Activated CD4-positive, alpha-beta T cell treated with anti-CD3 and anti-CD28 coated beads, Interleukin-2, amount 10 ng/mL, durations not matched to agents 24 days and 14 days (primary cell): ENCODE results near the gene KCNH3. TPM values are rescaled to one million over a fixed set of nuclear protein-coding genes. Genes with fewer than 3 reads are reported as not detected.
"Not testable (repeated sequence)": the region's sequence is repeated elsewhere in the genome, so short reads cannot be mapped to it uniquely, and the experiment has no call there.

Source experiments
- DNase-seq: peaks from one replicate; pipeline ENCODE4 v3.0.0; 2022
- H3K27ac Mint-ChIP-seq: one replicate; pipeline ENCODE4 v1.8.0; 2022; ENCODE audit warnings: mild to moderate bottlenecking, mixed read lengths
- H3K27me3 Mint-ChIP-seq: one replicate; pipeline ENCODE4 v1.8.0; 2022; ENCODE audit warnings: mixed read lengths
- H3K36me3 Mint-ChIP-seq: one replicate; pipeline ENCODE4 v1.8.0; 2022; ENCODE audit warnings: low read depth, mild to moderate bottlenecking, mixed read lengths
- H3K4me1 Mint-ChIP-seq: one replicate; pipeline ENCODE4 v1.8.0; 2021; ENCODE audit warnings: mixed read lengths
- H3K4me3 Mint-ChIP-seq: one replicate; pipeline ENCODE4 v1.8.0; 2022; ENCODE audit warnings: mild to moderate bottlenecking, moderate library complexity, mixed read lengths
- H3K9me3 Mint-ChIP-seq: one replicate; pipeline ENCODE4 v1.8.0; 2021; ENCODE audit warnings: mixed read lengths
- intact Hi-C: fragments of 100-400 bp; cut with micrococcal nuclease; formaldehyde crosslinking; loops from one replicate; pipeline ENCODE4 v1.15.1; 2023
- total RNA-seq: library from RNA; stranded (reverse); gene quantifications from 2 replicates; pipeline ENCODE4 v1.2.3, GENCODE V29; 2022

KCNH3 gene
- total RNA-seq, 1 donor from 2014 or later = 2.1 TPM

GRCh38 chr12:49515266-49515665 lies 23.6 kb upstream of the KCNH3 start:
- H3K9me3 Mint-ChIP-seq = no peaks in the 10 kb centered on the region
- intact Hi-C loops = no loop called here
- H3K4me1 Mint-ChIP-seq = peaks cover 10% of the 10 kb centered on the region
- H3K27me3 Mint-ChIP-seq = no peaks in the 10 kb centered on the region
- H3K27ac Mint-ChIP-seq = no peak overlapping the region
- H3K36me3 Mint-ChIP-seq = peaks cover 1% of the 10 kb centered on the region
- no peak for DNase-seq
- no peak overlapping the region for H3K4me3 Mint-ChIP-seq

GRCh38 chr12:49518914-49519573 lies 19.8 kb upstream of the KCNH3 start:
- DNase-seq = no peak
- Mint-ChIP-seq H3K4me1 (peaks cover 10% of the 10 kb centered on the region), H3K27me3 (no peaks in the 10 kb centered on the region), H3K36me3 (peaks cover 1% of the 10 kb centered on the region), H3K4me3 (peak overlapping the region; percentile 3), H3K27ac (no peak overlapping the region), H3K9me3 (no peaks in the 10 kb centered on the region)
- intact Hi-C loops = no loop called here

- peaks cover 10% of the 10 kb centered on the region for H3K4me1 Mint-ChIP-seq
- no peak overlapping the region for H3K4me3 Mint-ChIP-seq
- H3K27me3 Mint-ChIP-seq = no peaks in the 10 kb centered on the region
- DNase-seq = no peak
- H3K9me3 Mint-ChIP-seq = no peaks in the 10 kb centered on the region
- peaks cover 1% of the 10 kb centered on the region for H3K36me3 Mint-ChIP-seq
- no peak overlapping the region for H3K27ac Mint-ChIP-seq
- intact Hi-C loops = no loop called here
These were observed 19.3 kb upstream of the KCNH3 start for GRCh38 chr12:49519574-49519936.

GRCh38 chr12:49521389-49521788 lies 17.4 kb upstream of the KCNH3 start:
- Mint-ChIP-seq H3K4me3 (no peak overlapping the region), H3K27ac (no peak overlapping the region), H3K9me3 (no peaks in the 10 kb centered on the region), H3K4me1 (peaks cover 10% of the 10 kb centered on the region), H3K27me3 (no peaks in the 10 kb centered on the region), H3K36me3 (peaks cover 6% of the 10 kb centered on the region)
- intact Hi-C loops = no loop called here
- no peak for DNase-seq

GRCh38 chr12:49524660-49525324 lies 14.0 kb upstream of the KCNH3 start:
- Mint-ChIP-seq H3K36me3 (peaks cover 5% of the 10 kb centered on the region), H3K4me1 (no peaks in the 10 kb centered on the region), H3K9me3 (no peaks in the 10 kb centered on the region), H3K27ac (no peak overlapping the region), H3K27me3 (no peaks in the 10 kb centered on the region), H3K4me3 (no peak overlapping the region)
- DNase-seq = no peak
- intact Hi-C loops = no loop called here

GRCh38 chr12:49525942-49526341 lies 12.9 kb upstream of the KCNH3 start:
- H3K27me3 Mint-ChIP-seq = no peaks in the 10 kb centered on the region
- intact Hi-C loops = no loop called here
- no peak overlapping the region for H3K27ac Mint-ChIP-seq
- H3K36me3 Mint-ChIP-seq = peaks cover 5% of the 10 kb centered on the region
- no peaks in the 10 kb centered on the region for H3K9me3 Mint-ChIP-seq
- H3K4me3 Mint-ChIP-seq = no peak overlapping the region
- no peak for DNase-seq
- H3K4me1 Mint-ChIP-seq = no peaks in the 10 kb centered on the region

GRCh38 chr12:49527361-49528130 lies 11.3 kb upstream of the KCNH3 start:
- no peaks in the 10 kb centered on the region for H3K9me3 Mint-ChIP-seq
- intact Hi-C loops = no loop called here
- no peak overlapping the region for H3K4me3 Mint-ChIP-seq
- no peaks in the 10 kb centered on the region for H3K27me3 Mint-ChIP-seq
- no peaks in the 10 kb centered on the region for H3K4me1 Mint-ChIP-seq
- no peak for DNase-seq
- H3K36me3 Mint-ChIP-seq = peaks cover 5% of the 10 kb centered on the region
- no peak overlapping the region for H3K27ac Mint-ChIP-seq

GRCh38 chr12:49529414-49529813 lies 9.4 kb upstream of the KCNH3 start:
- DNase-seq = no peak
- Mint-ChIP-seq H3K27ac (no peak overlapping the region), H3K27me3 (no peaks in the 10 kb centered on the region), H3K4me3 (no peak overlapping the region), H3K9me3 (no peaks in the 10 kb centered on the region), H3K4me1 (no peaks in the 10 kb centered on the region), H3K36me3 (peaks cover 5% of the 10 kb centered on the region)
- intact Hi-C loops = no loop called here

GRCh38 chr12:49531745-49532144 lies 7.1 kb upstream of the KCNH3 start:
- no peak for DNase-seq
- Mint-ChIP-seq H3K9me3 (no peaks in the 10 kb centered on the region), H3K27me3 (peaks cover 17% of the 10 kb centered on the region), H3K27ac (no peak overlapping the region), H3K4me1 (peaks cover 2% of the 10 kb centered on the region), H3K4me3 (no peak overlapping the region), H3K36me3 (no peaks in the 10 kb centered on the region)
- intact Hi-C loops = no loop called here

- Mint-ChIP-seq H3K9me3 (no peaks in the 10 kb centered on the region), H3K4me3 (no peak overlapping the region), H3K27me3 (peaks cover 30% of the 10 kb centered on the region), H3K27ac (no peak overlapping the region), H3K4me1 (peaks cover 8% of the 10 kb centered on the region), H3K36me3 (no peaks in the 10 kb centered on the region)
- intact Hi-C loops = no loop called here
- no peak for DNase-seq
These were observed 5.5 kb upstream of the KCNH3 start for GRCh38 chr12:49533331-49533730.

- H3K27ac Mint-ChIP-seq, DNase-seq, H3K4me3 Mint-ChIP-seq, intact Hi-C loops, H3K4me1 Mint-ChIP-seq, H3K9me3 Mint-ChIP-seq, H3K36me3 Mint-ChIP-seq: not testable (repeated sequence)
- peaks cover 30% of the 10 kb centered on the region for H3K27me3 Mint-ChIP-seq
These were observed 4.7 kb upstream of the KCNH3 start for GRCh38 chr12:49534122-49534521.

- no peak for DNase-seq
- intact Hi-C loops = no loop called here
- H3K27ac Mint-ChIP-seq = no peak overlapping the region
- H3K4me1 Mint-ChIP-seq = peaks cover 8% of the 10 kb centered on the region
- no peaks in the 10 kb centered on the region for H3K36me3 Mint-ChIP-seq
- H3K4me3 Mint-ChIP-seq = no peak overlapping the region
- peaks cover 34% of the 10 kb centered on the region for H3K27me3 Mint-ChIP-seq
- no peaks in the 10 kb centered on the region for H3K9me3 Mint-ChIP-seq
These were observed 4.0 kb upstream of the KCNH3 start for GRCh38 chr12:49534731-49535278.

GRCh38 chr12:49535921-49536525 lies 2.8 kb upstream of the KCNH3 start:
- intact Hi-C loops = no loop called here
- H3K27me3 Mint-ChIP-seq = peaks cover 45% of the 10 kb centered on the region

More at GRCh38 chr12:49535921-49536525, 2.8 kb upstream of the KCNH3 start:
- DNase-seq = peak; percentile 54
- H3K27ac Mint-ChIP-seq = no peak overlapping the region
- no peak overlapping the region for H3K4me3 Mint-ChIP-seq
- H3K4me1 Mint-ChIP-seq = peaks cover 15% of the 10 kb centered on the region
- H3K9me3 Mint-ChIP-seq = no peaks in the 10 kb centered on the region
- no peaks in the 10 kb centered on the region for H3K36me3 Mint-ChIP-seq
